GM19193 (cell line): ENCODE results near the gene ZSCAN30.
A peak's percentile ranks its signal among the peaks of the same experiment; 100 is the strongest.

Experiments used
- POLR2A ChIP-seq: IDR thresholded peaks from 4 replicates; pipeline ENCODE4 v1.6.1; 2011; ENCODE audit not compliant: insufficient read depth, insufficient read length; ENCODE audit errors: extremely low read depth

ZSCAN30 gene

DNA sequence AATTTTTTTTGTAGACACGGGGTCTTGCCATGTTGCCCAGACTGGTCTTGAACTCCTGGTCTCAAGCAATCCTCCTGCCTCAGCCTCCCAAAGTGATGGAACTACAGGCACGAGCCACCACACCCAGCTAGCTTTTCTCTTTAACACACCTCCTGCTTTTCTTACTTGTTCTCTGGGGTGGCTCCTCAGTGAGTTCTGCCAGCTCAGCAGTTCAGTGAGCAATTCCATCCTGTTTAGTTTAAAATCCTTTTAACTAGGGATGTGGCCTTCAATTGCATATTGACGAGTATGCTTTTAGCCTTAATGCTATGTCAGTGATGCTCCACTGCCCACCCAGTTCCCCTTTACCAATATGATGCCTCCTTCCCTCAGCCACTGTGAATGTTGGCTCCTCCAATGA is 33.1 kb downstream of the ZSCAN30 start:
- no peak for TF ChIP-seq POLR2A

GRCh38 chr18:35253655-35254287 is 36.3 kb downstream of the ZSCAN30 start:
- no peak for TF ChIP-seq POLR2A

DNA sequence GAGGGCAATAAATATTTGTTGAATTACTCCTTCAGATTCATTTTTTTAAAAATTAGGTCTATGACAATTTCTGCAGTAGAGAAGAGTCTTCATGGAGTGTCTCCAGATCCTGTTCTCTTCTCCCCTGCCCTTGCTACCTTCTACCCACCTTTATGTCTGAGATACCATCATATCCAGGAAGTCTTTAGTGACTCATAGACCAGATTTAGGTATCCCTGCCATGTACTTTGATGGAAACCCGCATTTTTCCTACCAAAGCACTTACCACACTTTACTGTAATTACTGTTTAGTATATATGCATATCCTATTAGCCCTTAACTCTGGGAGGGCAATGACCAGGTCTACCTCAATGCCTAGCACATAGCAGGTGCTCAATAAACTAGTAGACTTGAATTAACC is 37.6 kb downstream of the ZSCAN30 start:
- TF ChIP-seq POLR2A: no peak

GRCh38 chr18:35248429-35248828 is 41.6 kb downstream of the ZSCAN30 start:
- no peak for TF ChIP-seq POLR2A

DNA sequence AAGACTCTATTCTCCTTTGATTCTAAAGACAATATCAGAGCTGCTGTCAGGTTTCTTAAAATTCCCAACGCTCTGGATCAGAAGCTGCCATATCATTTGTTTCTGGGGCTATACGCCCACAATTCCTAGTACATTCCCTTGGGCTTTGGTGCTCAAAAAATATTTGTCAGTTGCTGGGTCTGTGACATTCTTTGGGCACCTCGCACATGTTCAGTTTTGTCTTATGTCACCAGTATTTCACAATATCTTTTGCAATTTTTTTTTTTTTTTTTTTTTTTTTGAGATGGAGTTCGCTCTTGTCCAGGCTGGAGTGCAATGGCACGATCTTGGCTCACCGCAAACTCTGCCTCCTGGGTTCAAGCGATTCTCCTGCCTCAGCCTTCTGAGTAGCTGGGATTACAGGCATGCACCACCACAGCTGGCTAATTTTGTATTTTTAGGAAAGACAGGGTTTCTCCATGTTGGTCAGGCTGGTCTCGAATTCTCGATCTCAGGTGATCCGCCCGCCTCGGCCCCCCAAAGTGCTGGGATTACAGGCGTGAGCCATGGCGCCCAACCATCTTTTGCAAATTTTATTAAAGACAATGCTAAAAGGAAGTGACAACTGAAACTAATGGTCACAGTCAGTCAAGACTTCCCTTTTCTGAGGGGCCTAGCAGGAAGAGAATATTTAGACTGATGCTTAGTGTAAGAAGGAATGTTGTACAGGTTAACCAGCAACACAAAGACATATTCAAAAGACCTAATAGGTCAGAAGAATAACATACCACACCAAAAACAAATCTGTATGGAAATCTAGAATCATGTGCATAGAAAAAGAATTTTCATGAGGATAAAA is 42.4 kb downstream of the ZSCAN30 start:
- no peak for TF ChIP-seq POLR2A

DNA sequence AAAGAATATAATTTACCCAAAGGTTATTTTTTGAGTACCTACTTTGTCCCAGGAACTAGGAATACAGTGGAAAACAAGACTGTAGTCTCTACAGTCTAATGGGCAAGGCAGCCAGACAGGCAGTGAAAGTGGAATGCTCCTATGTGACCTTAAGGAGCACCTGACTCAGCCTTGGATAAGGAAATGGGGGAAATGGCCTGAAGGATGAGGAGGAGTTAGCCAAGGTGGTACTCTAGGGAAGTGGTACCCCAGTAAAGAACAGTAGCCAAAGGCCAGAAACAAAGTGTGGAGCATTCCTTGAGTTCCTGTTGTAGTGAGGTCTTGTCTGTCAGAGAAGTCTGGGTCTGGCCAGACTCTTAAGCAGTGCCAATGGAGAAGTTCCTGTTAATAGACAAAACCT is 43.2 kb downstream of the ZSCAN30 start:
- TF ChIP-seq POLR2A: no peak

- TF ChIP-seq POLR2A: no peak
These were observed 44.2 kb downstream of the ZSCAN30 start for GRCh38 chr18:35245719-35246317.

DNA sequence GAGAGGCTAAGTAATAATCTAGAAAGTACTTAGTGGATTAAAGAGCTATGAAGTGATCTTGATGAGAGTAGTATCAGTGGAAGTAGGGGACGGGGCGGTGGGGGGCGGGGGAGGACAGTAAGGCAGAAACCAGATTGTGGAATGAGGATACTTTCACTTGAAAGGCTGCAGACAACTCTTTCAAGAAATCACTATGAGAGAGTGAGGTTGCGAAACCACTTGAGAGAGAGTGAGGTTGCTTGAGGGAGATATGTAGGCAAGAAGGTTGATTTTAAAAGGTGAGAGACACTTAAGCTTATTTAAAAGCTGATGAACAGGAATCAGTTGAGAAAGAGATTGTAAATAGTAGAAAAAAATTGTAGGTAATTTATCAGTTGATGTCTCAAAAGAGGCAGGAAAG is 45.4 kb downstream of the ZSCAN30 start:
- TF ChIP-seq POLR2A: no peak

DNA sequence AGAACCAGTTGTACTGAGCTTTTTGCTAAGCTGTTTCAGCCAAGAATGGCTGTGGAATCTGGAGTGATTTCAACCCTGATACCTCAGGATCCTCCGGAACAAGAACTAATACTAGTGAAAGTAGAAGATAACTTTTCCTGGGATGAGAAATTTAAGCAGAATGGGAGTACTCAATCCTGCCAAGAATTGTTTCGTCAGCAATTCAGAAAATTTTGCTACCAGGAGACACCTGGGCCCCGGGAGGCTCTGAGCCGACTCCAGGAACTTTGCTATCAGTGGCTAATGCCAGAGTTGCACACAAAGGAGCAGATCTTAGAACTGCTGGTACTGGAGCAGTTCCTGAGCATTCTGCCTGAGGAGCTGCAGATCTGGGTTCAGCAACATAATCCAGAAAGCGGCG is 47.6 kb downstream of the ZSCAN30 start:
- no peak for TF ChIP-seq POLR2A

GRCh38 chr18:35241448-35241804 is 48.6 kb downstream of the ZSCAN30 start:
- no peak for TF ChIP-seq POLR2A

GRCh38 chr18:35240664-35241447 is 49.2 kb downstream of the ZSCAN30 start, which contains the start of gene ZNF397:
TSS of gene ZNF397 (plus strand) at chr18:35241034. CDS start at chr18:35242471, 1,437 bp downstream.
- peak; percentile 94 for TF ChIP-seq POLR2A

DNA sequence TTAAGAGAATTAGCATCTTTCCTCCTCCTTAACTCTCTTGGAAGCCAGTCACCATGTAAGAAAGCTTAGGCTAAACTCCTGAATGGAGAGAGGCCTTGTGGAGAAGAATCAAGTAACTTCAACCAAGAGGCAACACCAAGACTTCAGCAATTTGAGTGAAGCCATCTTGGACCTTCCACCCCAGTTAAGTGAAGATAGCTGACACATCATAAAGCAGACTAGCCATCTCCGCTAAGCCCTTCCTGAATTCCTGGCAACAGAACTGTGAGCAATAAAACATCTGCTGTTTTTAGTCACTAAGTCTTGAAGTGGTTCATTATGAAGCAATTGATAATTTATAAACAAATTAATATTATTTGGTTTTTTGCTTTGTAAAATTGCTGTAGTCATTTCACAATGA is 50.7 kb downstream of the ZSCAN30 start:
- TF ChIP-seq POLR2A: no peak

GRCh38 chr18:35236571-35237363 is 53.3 kb downstream of the ZSCAN30 start:
- no peak for TF ChIP-seq POLR2A

DNA sequence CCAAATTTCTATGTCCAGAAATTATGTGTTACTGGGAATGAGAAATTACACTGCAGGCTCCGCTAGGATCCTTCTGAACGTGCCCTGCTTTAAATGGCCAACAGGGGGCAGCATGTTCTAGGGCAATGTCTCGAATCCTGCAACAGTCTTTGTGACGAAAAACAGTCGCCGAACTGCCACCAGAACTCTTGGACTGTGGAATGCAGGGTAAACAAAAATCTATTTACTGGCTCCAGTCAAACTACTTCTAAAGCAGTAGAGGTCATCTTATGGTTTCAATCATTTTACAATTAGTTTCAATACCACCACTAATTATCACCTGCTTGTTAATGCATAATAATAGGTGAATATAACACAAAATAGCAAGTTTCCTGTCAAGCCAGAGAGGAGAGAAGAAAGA is 59.0 kb downstream of the ZSCAN30 start:
- no peak for TF ChIP-seq POLR2A
